PFSK-1 (cell line): Measurements from ENCODE around the gene FN1.

Source experiments
- POLR2AphosphoS5 ChIP-seq: IDR thresholded peaks from 2 replicates; pipeline ENCODE4 v1.6.1; 2012; ENCODE audit warnings: low read depth, mild to moderate bottlenecking, control low read depth, low read length, moderate library complexity
- SIN3A ChIP-seq: IDR thresholded peaks from 2 replicates; pipeline ENCODE4 v1.6.1; 2012; ENCODE audit warnings: mild to moderate bottlenecking, low read length, moderate library complexity, borderline replicate concordance; ENCODE audit not compliant: insufficient read depth
- TAF1 ChIP-seq: IDR thresholded peaks from 2 replicates; pipeline ENCODE4 v1.6.1; 2012; ENCODE audit warnings: low read length, control low read depth, borderline replicate concordance; ENCODE audit not compliant: insufficient read depth
- TF ChIP-seq, protein P1 (sequence below), 2 experiments: IDR thresholded peaks; 2 replicates each; pipeline versions ENCODE4 v1.6.1 to v1.8.0; 2011 to 2012; ENCODE audit warnings: low read depth in 2 of 2, low read length in 2 of 2, control low read depth in 1 of 2, inconsistent platforms in 1 of 2, mild to moderate bottlenecking in 1 of 2, moderate library complexity in 1 of 2; ENCODE audit not compliant: insufficient read depth in 1 of 2

DNA sequence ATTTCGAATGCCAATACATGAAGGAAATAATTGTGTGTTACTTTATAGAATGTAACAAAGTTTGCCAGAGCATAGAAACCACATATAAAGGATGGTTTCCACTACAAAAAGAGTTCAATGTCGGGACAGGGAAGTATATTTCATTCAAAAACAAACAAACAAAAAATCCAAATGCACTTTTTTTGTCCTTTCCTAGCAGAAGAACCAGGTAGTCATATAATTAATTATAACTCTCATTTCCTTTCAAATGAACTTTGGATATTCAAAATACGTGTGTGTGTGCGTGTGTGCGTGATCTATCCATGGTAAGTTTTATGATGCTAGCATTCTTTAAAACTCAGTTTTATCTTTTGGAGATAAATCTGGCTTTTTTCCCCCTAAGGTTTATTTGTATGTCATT, 8.3 kb downstream of the FN1 start:
- TF ChIP-seq TAF1 (no peak), POLR2AphosphoS5 (no peak), SIN3A (no peak)
- TF ChIP-seq, protein P1, sequence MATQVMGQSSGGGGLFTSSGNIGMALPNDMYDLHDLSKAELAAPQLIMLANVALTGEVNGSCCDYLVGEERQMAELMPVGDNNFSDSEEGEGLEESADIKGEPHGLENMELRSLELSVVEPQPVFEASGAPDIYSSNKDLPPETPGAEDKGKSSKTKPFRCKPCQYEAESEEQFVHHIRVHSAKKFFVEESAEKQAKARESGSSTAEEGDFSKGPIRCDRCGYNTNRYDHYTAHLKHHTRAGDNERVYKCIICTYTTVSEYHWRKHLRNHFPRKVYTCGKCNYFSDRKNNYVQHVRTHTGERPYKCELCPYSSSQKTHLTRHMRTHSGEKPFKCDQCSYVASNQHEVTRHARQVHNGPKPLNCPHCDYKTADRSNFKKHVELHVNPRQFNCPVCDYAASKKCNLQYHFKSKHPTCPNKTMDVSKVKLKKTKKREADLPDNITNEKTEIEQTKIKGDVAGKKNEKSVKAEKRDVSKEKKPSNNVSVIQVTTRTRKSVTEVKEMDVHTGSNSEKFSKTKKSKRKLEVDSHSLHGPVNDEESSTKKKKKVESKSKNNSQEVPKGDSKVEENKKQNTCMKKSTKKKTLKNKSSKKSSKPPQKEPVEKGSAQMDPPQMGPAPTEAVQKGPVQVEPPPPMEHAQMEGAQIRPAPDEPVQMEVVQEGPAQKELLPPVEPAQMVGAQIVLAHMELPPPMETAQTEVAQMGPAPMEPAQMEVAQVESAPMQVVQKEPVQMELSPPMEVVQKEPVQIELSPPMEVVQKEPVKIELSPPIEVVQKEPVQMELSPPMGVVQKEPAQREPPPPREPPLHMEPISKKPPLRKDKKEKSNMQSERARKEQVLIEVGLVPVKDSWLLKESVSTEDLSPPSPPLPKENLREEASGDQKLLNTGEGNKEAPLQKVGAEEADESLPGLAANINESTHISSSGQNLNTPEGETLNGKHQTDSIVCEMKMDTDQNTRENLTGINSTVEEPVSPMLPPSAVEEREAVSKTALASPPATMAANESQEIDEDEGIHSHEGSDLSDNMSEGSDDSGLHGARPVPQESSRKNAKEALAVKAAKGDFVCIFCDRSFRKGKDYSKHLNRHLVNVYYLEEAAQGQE (IDR thresholded peaks at IDR 0.05; ENCODE audit: insufficient read depth in 1 of 2, low read depth in 2 of 2, low read length in 2 of 2), result no peak
